HG03095 (cell line): ENCODE results near the gene SUPT16H.
A peak's percentile ranks its signal among the peaks of the same experiment; 100 is the strongest.
"Not testable (repeated sequence)": the region's sequence is repeated elsewhere in the genome, so short reads cannot be mapped to it uniquely, and the experiment has no call there.

Source experiments
- ATAC-seq: cut with Tn5 transposase; IDR thresholded peaks from one replicate; pipeline ENCODE4 v1.9.1; 2021; ENCODE audit warnings: moderate library complexity; ENCODE audit not compliant: unreplicated experiment

SUPT16H gene

DNA sequence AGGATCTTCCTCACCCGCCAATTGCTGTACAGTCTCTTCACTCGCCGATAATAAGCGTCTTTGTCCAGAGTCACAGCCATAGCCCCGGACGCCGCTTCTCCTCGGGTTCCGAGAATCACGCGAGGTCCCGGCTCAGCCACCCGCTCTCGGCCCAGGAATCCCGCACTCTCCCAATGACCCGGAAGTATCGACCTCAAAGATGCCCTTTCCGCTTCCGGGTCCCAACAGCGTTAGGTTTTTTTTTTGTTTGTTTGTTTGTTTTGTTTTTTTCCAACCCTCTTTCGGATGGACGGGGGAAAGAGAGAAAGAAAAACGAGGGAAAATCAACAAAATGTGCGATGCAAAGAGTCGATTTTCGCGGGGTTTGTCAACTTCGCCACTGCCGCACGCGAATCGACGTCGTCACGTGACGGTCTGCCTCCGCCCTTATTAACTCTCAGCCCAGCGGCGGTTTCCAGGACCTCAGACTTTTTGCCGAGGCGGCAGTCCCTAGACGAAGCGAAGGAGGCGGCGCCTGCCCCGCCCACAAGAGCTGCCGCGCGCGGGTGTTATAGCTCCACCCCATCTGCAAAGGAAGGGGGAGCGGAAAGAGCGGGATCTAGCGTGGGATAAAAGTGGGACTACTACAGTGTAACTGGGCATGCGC is at the start of gene SUPT16H:
Gene SUPT16H, minus strand, starts transcription at position 172 of the 646 bp plus-strand sequence. Its CDS starts 92 bp downstream, at position 80.
- ATAC-seq, result peak; percentile 76

DNA sequence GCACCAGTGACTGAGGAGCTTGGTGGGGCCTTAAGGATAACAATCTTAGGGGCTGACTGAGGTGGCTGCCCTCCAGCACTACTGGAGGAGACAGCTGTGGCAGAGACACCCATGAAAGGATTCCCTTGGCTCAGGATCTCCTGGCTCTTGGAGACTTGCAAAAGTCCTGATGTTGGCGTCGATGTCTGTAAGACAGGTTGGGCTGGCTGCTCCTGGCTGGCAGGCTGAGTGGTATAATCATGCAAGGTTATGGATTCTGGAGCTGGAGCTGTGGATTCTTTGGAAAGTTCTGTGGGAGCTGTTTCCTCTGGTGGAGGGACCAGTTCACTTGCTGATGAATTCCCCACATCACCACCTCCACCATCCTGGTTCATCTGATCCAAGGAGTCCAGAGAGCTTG is 47.3 kb upstream of the SUPT16H start:
- ATAC-seq, result no peak

DNA sequence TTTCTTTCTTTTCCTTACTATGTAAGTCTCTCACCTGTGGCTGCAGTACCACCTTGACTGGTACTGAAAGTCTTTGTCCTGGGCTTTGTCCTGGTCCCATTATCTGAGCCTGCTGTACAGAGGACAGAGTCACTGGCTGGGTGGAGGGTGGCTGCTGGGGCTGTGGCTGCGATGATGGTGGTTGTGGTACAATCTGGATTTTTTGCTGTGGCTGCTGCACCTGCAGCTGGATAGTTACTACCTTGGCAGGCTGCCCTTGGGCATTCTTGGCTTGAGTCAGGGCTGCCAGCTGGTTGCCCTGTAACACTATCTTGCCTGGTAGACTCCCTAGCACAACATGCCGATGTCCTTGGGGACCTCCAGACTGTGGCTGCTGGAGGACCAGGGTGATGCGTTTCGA is 45.1 kb upstream of the SUPT16H start:
- ATAC-seq, result no peak

DNA sequence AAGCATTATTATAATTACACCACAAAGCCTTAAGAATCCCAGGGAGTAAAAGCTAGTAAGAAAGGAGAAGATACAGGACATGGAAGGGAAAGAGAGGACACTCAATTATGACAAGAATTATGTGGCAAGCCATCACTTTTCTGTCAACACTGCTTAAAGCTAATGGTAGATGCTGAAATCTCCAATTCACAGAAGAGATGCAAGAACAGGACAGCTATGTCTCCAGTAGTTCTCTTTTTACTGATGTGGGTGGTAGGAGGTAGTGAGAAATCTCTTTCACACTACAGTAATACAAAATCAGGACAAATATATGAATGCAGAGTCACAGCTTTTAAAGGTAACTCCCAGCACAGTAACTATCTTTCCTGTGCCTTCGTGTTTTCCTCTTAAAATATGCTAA is 42.9 kb upstream of the SUPT16H start:
- no peak for ATAC-seq

DNA sequence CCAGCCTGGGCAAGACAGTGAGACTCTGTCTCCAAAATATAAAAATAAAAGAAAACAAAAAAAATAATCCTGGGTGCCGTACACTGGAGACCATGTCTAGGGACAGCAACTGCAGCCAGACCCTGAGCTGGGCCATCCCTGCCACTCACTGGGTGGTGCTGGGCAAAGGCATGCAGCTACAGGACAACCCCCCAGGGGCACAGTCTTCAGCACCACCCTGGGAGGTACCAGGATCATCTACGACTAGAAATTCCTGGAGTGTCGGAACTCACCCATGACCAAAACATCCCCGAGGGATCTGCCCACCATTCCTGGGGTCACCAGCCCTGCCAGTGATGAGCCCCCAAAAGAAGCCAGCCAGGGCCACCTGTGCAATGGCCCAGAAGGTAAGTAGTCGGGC is 35.7 kb upstream of the SUPT16H start:
- ATAC-seq, result no peak

DNA sequence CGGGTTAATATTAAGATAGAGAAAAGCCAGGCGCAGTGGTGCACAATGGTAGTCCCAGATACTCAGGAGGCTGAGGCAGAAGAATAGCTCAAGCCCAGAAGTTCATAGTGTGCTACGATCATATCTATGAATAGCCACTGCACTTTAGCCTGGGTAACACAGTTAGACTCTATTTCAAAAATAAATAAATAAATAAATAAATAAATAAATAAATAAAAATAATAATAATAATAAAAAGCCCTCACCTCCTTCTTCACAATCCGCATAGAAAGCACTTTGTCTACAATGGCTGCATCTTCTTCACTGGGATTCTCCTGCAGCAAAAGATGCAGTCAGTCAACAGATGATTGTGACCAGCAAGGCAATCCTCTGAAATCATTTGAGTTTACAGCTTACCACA is 31.5 kb upstream of the SUPT16H start:
- ATAC-seq, result no peak

DNA sequence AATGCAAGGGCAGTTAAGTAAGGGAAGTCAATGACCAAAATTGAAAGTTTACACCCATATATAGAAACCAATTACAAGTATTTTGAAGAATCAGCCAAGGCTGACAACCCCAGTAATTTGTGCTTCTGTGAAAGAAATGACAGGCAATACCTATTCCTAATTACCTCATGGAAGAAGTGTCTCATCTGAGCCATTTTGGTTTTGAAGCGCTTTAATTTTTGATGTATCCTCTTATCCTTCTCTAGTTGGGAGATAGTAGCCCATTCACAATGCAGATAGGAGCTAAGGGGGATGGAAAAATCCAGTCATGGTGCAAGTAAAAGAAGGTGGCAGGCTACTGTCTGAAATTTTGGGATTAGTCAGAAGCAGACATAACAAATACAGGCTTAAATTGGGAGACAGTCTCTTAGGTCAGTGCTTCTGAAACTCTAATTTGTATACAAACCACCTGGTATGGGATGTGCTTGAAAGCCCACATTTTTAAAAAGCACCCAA is 30.4 kb upstream of the SUPT16H start:
- ATAC-seq, result no peak

DNA sequence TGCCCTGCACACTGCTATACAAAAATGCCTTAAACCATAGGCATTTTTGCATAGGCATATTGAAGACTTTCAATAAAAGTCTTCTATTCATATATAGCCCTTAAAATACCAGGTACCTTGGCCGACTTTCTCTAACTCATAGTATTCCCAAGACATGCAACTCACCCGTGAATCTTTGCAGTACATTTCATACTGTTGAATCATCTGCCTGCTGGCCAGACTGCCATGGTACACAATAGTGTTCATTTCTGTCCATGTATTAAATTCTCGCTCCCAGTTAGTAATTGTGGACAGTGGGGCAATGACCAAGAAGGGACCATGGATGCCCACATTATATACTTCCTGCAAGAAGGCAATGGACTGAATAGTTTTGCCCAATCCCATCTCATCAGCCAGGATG is 24.3 kb upstream of the SUPT16H start:
- ATAC-seq, result no peak

DNA sequence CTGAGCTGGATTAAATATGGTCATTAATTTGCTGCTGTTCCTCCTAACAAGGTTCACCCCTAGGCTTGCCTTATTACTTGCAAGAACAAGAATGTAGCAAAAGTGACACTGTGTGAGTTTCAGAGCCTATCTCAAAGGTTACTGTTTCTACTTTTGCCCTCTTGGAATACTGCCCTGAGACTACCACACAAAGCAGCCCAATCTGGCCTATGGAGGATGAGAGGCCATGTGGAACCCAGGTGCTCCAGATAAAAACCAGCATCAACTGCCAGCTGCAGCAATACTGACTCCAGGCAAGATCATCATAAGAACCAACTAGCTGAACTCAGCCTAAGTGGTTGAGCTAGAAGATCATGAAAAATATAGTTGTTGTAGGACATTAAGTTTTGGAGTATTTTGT is 22.4 kb upstream of the SUPT16H start:
- ATAC-seq, result no peak

DNA sequence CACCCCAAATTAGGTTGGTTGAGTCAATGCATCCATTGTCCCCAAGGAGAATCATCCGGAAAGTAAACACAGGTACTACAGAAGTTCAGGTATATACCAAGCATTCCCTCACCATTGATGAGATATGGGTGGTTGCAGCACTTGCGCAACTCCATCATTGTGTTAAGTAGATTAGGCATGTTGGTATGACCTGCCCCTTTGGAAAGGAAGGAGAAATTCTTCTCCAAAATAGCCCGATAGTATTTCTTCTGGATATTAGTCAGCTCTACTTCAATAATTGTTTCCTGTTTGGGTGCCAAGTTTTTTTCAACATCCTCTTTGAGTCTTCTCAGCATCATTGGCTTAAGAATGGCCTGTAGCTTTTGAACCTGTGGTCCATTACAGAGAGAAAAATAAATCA is 21.3 kb upstream of the SUPT16H start:
- no peak for ATAC-seq

DNA sequence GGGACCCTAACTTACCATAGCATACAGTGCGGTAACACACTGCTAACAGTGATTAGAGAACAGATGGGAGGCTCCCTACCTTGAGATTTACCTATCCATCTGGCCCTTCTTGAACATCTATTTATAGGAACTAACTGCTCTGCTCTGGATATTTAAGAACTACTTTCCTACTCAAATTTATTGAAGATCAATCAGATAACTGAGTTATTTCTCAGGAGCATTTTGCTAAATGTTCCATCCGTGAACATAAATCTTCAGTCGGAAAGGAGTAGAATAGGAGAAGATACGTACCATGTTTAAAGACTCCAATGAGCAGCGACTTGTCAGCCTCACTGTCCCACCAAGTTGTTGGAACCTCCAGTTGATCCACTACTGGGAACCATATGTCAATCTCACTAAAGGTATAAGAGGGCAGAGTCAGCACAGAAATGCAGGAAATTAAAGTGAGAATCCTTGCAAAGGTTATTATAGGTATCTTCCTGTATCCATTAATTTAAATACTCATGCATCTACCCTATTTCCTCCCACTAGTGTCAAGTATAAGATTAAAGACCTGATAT is 15.6 kb upstream of the SUPT16H start:
- no peak for ATAC-seq

DNA sequence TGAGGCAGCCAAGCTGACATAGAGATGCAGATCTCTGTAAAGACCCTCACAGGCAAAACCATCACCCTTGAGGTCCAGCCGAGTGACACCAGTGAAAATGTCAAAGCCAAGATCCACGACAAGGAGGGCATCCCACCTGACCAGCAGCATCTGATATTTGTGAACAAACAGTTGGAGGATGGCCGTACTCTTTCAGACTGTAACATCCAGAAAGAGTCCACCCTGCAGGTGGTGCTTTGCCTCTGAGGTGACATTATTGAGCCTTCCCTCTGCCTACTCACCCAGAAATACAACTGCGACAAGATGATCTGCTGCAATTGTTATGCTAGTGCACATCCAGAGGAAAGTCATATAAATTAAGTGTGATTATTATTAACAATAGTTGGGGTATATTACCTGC is 15.1 kb upstream of the SUPT16H start:
- ATAC-seq, result no peak

DNA sequence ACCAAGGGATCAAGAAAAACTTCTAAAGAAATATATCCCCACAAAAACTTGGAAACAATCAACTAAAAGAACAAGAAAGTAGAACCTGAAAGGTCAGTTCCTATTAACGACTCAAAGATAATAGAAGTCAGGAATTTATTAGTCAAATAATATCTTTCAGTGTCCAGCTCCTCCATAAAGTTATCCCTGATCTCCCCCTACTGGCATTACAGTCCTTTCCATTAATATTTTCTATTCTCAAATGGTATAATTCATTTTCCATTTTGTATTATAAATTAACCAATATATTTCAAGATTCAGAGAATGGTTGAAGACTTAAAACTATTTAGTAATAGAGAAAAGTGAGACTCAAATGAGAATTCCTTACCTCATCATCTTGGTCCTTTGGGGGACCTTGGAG is 11.6 kb upstream of the SUPT16H start:
- no peak for ATAC-seq

DNA sequence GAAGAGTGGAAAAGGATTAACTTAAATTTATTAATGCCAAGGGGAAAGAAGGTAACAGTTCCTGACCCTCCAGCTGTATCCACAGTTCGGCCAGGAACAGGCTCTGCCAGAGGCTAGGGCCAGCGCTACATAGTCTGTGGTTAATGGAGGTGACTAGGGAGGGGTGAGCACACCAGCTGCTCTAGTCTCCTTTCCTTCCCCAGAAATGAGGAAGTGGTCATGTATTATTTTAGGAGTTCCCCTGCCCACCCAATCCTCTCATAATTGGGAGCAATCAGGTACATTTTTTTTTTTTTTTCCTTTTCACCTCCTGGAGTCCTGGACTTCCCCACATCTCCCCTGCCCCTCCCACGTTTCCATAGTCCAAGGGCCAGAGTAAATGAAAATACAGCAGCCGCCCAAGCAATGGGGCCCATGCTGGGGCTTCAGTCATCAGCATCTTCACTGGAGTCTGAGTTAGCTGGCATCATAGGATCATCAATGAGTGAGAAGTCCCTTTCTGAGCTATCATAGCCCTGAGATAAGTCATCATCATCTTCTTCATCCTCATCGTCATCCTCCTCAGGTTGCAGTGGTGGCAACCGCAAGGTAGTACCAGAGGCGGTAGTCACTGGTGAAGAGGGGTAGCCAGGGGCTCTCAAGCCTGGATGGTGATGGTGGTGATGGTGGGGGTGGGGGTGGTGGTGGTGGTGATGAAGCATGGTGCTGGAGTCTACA is 1.5 kb upstream of the SUPT16H start:
- ATAC-seq, result no peak

DNA sequence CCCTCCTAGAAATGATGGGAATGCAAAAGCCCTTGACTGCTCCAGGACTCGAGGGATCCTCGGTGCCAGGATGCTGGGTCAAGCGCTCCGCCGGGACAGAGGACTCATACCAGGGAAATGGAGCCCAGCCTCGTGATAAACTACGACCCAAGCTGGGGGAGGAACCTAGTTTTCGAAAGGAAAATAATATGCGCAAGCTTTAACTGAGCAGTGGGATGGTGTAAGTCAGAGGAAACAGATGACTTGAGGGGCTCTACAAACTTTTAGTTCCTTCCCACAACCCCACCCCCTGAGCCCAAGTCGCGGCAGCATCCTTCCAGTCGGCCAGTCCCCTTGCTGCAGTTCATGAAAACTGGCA is 654 bp upstream of the SUPT16H start:
- ATAC-seq, result peak; percentile 18

DNA sequence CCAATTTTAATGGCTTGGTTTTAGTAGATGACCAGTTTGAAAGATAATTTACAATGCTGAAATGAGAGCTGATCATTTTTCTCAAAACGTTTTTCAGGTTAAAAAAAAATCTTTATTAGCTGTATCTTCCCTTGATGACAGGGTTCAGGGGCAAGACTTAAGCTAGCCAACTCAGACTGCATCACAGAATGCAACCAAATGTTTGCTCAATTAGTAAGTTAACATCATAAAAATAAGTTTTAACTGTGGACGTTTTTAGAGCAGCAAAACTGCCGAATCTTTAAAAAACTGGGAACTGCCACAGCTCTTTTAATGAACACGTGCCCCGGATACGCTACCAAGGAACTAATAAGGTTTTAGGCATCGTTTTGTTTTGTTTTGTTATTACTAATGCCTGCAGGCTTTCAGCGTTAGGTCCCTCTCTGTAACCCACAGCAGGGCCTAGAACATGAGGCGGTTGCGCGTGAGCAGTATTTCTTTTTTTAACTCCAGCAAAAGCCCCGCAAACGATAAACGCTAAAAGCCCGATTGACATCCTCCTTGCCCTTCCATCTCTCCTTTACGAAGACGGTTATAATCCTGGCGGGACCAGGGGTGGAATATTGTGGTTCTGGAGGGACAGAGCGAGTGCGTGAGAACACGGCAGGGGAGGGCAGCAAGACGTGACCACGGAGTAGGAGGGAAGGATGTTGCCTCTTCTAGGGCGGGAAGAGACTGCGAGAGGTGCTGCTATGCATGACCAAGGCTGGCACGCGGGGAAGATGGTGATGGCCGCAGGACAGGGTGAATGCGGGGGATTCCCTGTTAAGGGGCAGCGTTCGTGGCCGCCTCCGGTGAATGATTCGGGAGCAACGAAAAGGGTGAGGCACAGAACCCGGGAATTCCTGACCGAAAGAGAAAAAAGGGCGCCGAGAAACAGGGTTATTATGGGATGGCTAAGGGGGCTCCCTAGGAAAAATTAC is 652 bp downstream of the SUPT16H start:
- no peak for ATAC-seq

DNA sequence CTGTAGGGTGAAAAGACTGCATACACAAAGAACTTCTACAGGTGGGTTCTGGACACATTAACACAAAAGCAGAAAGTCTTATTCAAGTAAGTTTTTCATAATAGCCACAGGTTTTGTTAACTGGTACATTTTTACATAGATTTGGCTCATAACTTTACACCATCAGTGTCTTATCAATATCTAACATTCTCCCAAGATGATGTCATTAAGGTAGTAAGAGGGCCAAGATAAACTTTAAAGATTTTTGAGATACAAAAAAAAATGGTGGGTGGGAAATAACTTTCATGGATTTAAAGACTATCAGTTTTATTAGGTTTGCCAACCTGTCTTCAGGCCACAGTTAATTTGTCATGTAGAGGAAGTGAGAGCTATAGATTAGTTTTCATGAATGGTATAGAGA is 1.7 kb downstream of the SUPT16H start:
- ATAC-seq, result no peak

DNA sequence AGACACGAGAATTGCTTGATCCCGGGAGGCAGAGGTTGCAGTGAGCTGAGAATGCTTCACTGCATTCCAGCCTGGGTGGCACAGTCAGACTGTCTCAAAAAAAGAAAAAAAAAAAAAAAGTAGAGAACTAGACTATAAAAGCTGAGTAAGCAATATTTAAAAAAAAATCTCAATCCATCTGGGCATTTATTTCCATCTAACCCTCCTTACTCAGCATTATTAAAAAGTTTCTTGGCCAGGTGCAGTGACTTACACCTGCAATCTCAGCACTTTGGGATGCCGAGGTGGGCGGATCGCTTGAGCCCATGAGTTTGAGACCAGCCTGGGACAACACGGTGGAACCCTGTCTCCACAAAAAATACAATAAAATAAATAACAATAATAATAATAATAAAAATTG is 4.5 kb downstream of the SUPT16H start:
- no peak for ATAC-seq

DNA sequence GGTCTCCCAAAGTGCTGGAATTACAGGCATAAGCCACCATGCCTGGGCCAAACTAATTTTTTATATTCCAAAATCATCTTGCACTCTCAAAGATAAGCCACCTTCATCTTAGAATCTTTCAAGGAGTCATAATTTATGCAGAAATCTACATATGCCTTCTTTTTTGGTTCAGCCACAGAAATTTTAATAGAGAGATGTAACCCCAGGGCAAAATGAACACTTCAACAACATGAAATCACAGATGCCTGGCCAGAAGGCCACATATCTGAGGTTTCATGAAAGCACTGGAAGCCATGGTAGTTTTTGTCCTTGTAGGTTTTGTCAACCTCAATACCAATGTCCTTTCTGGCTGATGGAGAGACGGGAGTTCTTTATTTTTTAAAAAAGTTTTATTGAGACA is 9.8 kb downstream of the SUPT16H start:
- ATAC-seq, result no peak

DNA sequence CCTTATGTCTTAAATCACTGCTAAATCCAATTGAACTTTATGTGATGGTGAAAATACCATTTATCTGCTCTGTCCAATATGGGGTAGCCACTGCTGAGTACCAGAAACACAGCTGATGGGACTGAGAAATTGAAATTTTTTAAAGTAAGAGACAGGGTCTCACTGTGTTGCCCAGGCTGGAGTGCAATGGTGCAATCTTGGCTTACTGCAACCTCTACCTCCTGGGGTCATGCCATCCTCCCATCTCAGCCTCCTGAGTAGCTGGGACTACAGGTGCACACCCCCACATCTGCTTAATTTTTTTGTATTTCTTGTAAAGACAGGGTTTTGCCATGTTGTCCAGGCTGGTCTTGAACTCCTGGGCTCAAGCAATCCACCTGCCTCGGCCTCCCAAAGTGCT is 11.0 kb downstream of the SUPT16H start:
- ATAC-seq, result not testable (repeated sequence)

DNA sequence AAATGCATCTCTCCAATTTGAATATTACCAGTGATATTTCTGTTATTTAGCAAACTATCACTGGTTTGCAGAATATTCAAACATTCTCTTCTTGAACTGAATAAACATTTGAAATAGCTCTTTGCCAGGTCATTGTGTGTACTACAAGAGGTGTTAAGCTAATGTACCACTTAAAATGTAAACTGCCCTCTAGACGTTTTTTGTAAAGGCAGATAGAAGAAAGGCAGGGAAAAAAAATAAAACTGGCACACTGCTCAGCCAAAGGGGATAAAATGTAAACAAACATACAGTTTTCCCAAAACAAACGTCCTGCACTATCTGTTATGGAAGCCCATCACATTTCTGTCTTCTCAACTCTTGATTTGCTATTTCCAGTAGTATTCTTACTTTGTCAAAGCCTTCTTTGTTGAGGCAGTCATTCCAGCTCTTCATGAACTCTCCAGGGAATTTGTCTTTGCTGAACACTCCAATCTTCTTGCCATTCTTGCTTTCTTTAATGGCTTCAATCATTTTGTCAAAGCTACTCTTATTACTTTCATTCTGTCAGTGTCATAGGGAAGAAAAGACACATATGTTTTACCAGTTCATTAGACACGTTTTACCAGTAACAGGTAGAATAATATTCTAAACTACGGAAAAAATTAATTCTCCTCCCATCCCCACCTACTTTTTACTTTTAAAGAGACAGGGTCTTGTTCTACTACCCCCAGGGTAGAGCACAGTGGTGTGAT is 13.7 kb downstream of the SUPT16H start:
- no peak for ATAC-seq
